ENCODE results near the gene DERA. TPM values are rescaled to one million over a fixed set of nuclear protein-coding genes. Genes with fewer than 3 reads are reported as not detected.

DERA gene
- total and polyA plus RNA-seq, 10 donors: 14.5 to 35.4 (median 27.6) TPM

- 91 to 96% (median 93%) methylated on average over 3 of the region's 3 CpGs for WGBS, 5 donors
- Histone ChIP-seq H3K4me1 (no peaks in the 10 kb centered on the region), H3K27me3 (replicated peaks in 1 of 7) (no peaks in the 10 kb centered on the region), H3K9me3 (no peaks in the 10 kb centered on the region), H3K36me3 (peaks cover 0 to 35% (median 3%) of the 10 kb centered on the region in 6 donors), H3K27ac (no peak overlapping the region), H3K4me3 (no peak overlapping the region)
- intact Hi-C loops (cut with DNase I; ENCODE audit: low total_unique reads): no loop called here
- no peak for DNase-seq
- no peak for TF ChIP-seq POLR2AphosphoS5 (IDR thresholded peaks at IDR 0.05)
- no peak for TF ChIP-seq CTCF (IDR thresholded peaks at IDR 0.05 in 8 of 11, conservative IDR thresholded peaks at IDR 0.05 in 3 of 11)
- TF ChIP-seq POLR2A (IDR thresholded peaks at IDR 0.05): no peak
Observed at GRCh38 chr12:15996254-15996653, 85.1 kb downstream of the DERA start.

- Histone ChIP-seq H3K4me1 (no peaks in the 10 kb centered on the region), H3K4me3 (no peak overlapping the region), H3K27me3 (replicated peaks in 1 of 7) (no peaks in the 10 kb centered on the region), H3K27ac (no peak overlapping the region), H3K9me3 (no peaks in the 10 kb centered on the region), H3K36me3 (peaks cover 0 to 32% (median 3%) of the 10 kb centered on the region in 6 donors)
- WGBS, 5 donors: 91 to 98% (median 95%) methylated on average over 1 of the region's 1 CpG
- DNase-seq: no peak
- intact Hi-C loops (cut with DNase I; ENCODE audit: low total_unique reads): no loop called here
- TF ChIP-seq POLR2AphosphoS5 (IDR thresholded peaks at IDR 0.05) (no peak), POLR2A (IDR thresholded peaks at IDR 0.05) (no peak), CTCF (IDR thresholded peaks at IDR 0.05 in 8 of 11, conservative IDR thresholded peaks at IDR 0.05 in 3 of 11) (no peak)
Observed at GRCh38 chr12:15996948-15997347, 85.8 kb downstream of the DERA start.

GRCh38 chr12:15997910-15998309 is 86.8 kb downstream of the DERA start:
- H3K4me3 ChIP-seq: no peak overlapping the region
- WGBS, 5 donors: 88 to 99% (median 93%) methylated on average over 2 of the region's 2 CpGs
- DNase-seq: no peak
- H3K27ac ChIP-seq: no peak overlapping the region
- TF ChIP-seq CTCF (IDR thresholded peaks at IDR 0.05 in 8 of 11, conservative IDR thresholded peaks at IDR 0.05 in 3 of 11) (no peak), POLR2AphosphoS5 (IDR thresholded peaks at IDR 0.05) (no peak), POLR2A (IDR thresholded peaks at IDR 0.05) (no peak)
- peaks cover 0 to 32% (median 3%) of the 10 kb centered on the region in 6 donors for H3K36me3 ChIP-seq
- intact Hi-C loops (cut with DNase I; ENCODE audit: low total_unique reads): no loop called here
- H3K27me3 ChIP-seq (replicated peaks in 1 of 7): no peaks in the 10 kb centered on the region
- no peaks in the 10 kb centered on the region for H3K4me1 ChIP-seq
- no peaks in the 10 kb centered on the region for H3K9me3 ChIP-seq

GRCh38 chr12:16002880-16003279 is 91.7 kb downstream of the DERA start:
- H3K36me3 ChIP-seq: peaks cover 0 to 40% (median 1%) of the 10 kb centered on the region in 6 donors
- no peak for DNase-seq

More at GRCh38 chr12:16002880-16003279, 91.7 kb downstream of the DERA start:
- H3K27me3 ChIP-seq (replicated peaks in 1 of 7): no peaks in the 10 kb centered on the region
- H3K4me1 ChIP-seq: no peaks in the 10 kb centered on the region
- no peak overlapping the region for H3K27ac ChIP-seq
- TF ChIP-seq CTCF (IDR thresholded peaks at IDR 0.05 in 8 of 11, conservative IDR thresholded peaks at IDR 0.05 in 3 of 11) (no peak), POLR2A (IDR thresholded peaks at IDR 0.05) (no peak)
- no peaks in the 10 kb centered on the region for H3K9me3 ChIP-seq
- no peak overlapping the region for H3K4me3 ChIP-seq
- intact Hi-C loops (cut with DNase I; ENCODE audit: low total_unique reads): no loop called here
